ENCODE results near the gene OR4B1. TPM values are rescaled to one million over a fixed set of nuclear protein-coding genes. Genes with fewer than 3 reads are reported as not detected.

Gene OR4B1
- total and polyA plus RNA-seq, 2 experiments from 2014 or later = not detected

DNA sequence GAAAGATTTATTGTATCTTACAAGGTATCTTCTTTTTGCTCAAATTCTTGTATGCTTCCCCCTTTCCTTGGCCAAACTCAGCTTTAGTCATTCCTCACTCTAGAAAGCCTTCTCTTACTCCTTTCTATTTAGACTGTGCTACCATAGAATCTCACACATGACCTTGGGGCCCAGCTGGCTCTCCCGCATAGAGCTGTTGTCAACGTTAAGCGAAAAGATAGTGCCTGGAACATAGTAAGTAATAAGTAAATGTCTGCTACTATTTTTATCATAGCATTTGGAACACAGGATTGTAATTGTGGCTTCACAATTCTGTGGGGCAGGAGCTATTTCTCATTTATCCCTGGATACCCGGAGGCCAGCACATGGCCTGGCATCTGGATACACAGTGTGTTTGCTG lies 38.9 kb upstream of the OR4B1 start (continued):
- no peak for TF ChIP-seq EZH2 (IDR thresholded peaks at IDR 0.05; ENCODE audit: low read depth, unreplicated experiment)
- TF ChIP-seq EZH2phosphoT487 (IDR thresholded peaks at IDR 0.05; ENCODE audit: unreplicated experiment) = no peak
- no peak for TF ChIP-seq CREB1 (CRISPR knock-in tag; IDR thresholded peaks at IDR 0.05; ENCODE audit: low read depth)
- TF ChIP-seq STAT1 (IDR thresholded peaks at IDR 0.05; ENCODE audit: unreplicated experiment) = no peak

DNA sequence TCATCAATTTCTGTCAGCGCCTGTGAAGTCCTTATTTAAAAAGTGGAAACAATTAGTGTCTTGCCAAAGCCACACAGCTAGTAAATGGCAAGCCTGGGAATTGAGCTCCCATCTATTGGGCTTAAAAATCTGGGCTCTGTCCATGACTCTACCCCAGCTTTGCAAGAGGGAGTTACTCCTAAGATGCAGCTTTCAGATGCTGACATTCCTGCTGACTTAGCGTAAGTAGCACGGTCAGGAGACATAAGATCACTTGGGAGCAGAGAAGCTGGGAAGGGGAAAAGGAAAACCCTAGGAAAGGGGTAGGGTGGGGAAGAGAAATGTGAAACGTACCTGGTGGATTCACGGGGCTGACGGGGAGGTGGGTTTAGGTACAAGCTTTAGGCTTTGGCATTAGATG lies 36.0 kb upstream of the OR4B1 start:
- Mint-ChIP-seq H3K4me1 (no peaks in the 10 kb centered on the region), H3K27ac (no peak overlapping the region)

More for the DNA sequence above, 36.0 kb upstream of the OR4B1 start:
- no peak overlapping the region for H2AFZ ChIP-seq
- Mint-ChIP-seq H3K36me3 (ENCODE audit: low read depth) (peaks cover 17% of the 10 kb centered on the region; the same call in 2 of the 3 replicates), H3K27me3 (ENCODE audit: insufficient read depth, low read depth, poor library complexity) (peaks cover 3% of the 10 kb centered on the region), H3K4me3 (no peak overlapping the region), H3K9me3 (peaks cover 95% of the 10 kb centered on the region)
- H3K4me2 ChIP-seq = no peak overlapping the region
- ATAC-seq = no peak
- H3K4me1 ChIP-seq (ENCODE audit: insufficient read depth) = no peaks in the 10 kb centered on the region
- H3K27ac ChIP-seq (ENCODE audit: low read depth) = no peak overlapping the region
- no peaks in the 10 kb centered on the region for H3K36me3 ChIP-seq (ENCODE audit: insufficient read depth)
- H3F3A ChIP-seq (replicated peaks; ENCODE audit: low read depth) = no peaks in the 10 kb centered on the region
- no peak overlapping the region for H3K4me3 ChIP-seq
- TF ChIP-seq EZH2 (IDR thresholded peaks at IDR 0.05; ENCODE audit: low read depth, unreplicated experiment) = no peak
- no peak for TF ChIP-seq CREB1 (CRISPR knock-in tag; IDR thresholded peaks at IDR 0.05; ENCODE audit: low read depth)
- TF ChIP-seq, protein P1, sequence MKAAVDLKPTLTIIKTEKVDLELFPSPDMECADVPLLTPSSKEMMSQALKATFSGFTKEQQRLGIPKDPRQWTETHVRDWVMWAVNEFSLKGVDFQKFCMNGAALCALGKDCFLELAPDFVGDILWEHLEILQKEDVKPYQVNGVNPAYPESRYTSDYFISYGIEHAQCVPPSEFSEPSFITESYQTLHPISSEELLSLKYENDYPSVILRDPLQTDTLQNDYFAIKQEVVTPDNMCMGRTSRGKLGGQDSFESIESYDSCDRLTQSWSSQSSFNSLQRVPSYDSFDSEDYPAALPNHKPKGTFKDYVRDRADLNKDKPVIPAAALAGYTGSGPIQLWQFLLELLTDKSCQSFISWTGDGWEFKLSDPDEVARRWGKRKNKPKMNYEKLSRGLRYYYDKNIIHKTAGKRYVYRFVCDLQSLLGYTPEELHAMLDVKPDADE (IDR thresholded peaks at IDR 0.05) = no peak
- TF ChIP-seq, protein P2, sequence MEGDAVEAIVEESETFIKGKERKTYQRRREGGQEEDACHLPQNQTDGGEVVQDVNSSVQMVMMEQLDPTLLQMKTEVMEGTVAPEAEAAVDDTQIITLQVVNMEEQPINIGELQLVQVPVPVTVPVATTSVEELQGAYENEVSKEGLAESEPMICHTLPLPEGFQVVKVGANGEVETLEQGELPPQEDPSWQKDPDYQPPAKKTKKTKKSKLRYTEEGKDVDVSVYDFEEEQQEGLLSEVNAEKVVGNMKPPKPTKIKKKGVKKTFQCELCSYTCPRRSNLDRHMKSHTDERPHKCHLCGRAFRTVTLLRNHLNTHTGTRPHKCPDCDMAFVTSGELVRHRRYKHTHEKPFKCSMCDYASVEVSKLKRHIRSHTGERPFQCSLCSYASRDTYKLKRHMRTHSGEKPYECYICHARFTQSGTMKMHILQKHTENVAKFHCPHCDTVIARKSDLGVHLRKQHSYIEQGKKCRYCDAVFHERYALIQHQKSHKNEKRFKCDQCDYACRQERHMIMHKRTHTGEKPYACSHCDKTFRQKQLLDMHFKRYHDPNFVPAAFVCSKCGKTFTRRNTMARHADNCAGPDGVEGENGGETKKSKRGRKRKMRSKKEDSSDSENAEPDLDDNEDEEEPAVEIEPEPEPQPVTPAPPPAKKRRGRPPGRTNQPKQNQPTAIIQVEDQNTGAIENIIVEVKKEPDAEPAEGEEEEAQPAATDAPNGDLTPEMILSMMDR (conservative IDR thresholded peaks at IDR 0.05; ENCODE audit: low read depth in 2 of 2) = no peak
- TF ChIP-seq ZNF114 (CRISPR knock-in tag; IDR thresholded peaks at IDR 0.05) = no peak
- TF ChIP-seq REST (IDR thresholded peaks at IDR 0.05; ENCODE audit: unreplicated experiment) = no peak
- no peak for TF ChIP-seq JUNB (IDR thresholded peaks at IDR 0.05; ENCODE audit: unreplicated experiment)
- no peaks in the 10 kb centered on the region for H3K79me2 ChIP-seq (replicated peaks; ENCODE audit: insufficient read depth)
- no peaks in the 10 kb centered on the region for H4K20me1 ChIP-seq (replicated peaks; ENCODE audit: insufficient read depth)
- no peaks in the 10 kb centered on the region for H3K27me3 ChIP-seq (ENCODE audit: insufficient read depth)
- no peaks in the 10 kb centered on the region for H3K9me2 ChIP-seq (ENCODE audit: insufficient read depth)
- DNase-seq (ENCODE audit: low spot score) = no peak
